HG02973 (cell line): ENCODE results near the gene NEK8.
"Not testable (repeated sequence)": the region's sequence is repeated elsewhere in the genome, so short reads cannot be mapped to it uniquely, and the experiment has no call there.

Source experiments
- ATAC-seq: cut with Tn5 transposase; IDR thresholded peaks from one replicate; pipeline ENCODE4 v1.9.1; 2021; ENCODE audit warnings: moderate library complexity; ENCODE audit not compliant: unreplicated experiment

Gene NEK8

GRCh38 chr17:28707339-28707720 is 21.3 kb upstream of the NEK8 start:
- ATAC-seq = no peak

DNA sequence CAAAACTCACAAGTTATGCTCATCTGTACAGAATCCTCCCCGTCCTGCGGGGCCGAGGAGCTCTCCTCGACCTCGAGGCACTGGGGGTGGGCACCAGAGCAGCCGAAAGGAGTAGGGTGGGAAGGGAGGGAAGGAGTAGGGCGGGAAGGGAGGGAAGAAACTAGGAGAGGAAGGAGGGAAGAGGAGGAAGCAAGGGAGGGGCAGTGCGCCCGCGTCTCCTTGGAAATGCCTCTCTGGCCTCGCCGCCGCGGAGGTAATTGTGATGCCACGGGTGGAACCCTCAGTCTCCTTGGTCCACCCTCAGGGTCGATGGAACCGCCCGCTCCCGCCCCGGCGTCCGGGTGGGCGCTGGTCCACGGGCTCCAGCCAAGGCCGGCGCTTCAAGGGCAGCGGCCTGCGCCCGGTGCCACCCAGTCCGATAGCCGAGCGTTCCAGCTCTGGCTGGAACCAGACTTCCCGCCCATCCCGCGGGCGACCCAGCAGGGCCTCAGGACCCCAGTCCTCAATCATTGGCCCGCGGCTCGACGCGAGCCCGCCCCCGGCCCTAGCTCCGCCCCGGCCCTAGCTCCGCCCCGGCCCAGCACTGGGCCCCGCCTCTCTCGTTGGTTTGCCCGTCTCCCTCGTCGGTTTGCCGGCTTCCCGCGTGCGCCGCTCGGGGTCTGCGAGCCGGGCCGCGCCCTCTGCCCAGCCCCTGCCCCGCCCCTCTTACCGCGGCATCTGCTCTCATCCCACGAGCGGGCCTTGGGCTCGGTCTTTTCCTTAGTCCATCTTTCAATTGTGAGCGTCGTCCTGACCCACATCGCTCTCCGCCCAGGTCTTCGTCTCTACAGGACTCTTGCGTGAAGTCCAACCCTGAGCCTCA is 17.5 kb upstream of the NEK8 start:
- peak; percentile 52 for ATAC-seq

DNA sequence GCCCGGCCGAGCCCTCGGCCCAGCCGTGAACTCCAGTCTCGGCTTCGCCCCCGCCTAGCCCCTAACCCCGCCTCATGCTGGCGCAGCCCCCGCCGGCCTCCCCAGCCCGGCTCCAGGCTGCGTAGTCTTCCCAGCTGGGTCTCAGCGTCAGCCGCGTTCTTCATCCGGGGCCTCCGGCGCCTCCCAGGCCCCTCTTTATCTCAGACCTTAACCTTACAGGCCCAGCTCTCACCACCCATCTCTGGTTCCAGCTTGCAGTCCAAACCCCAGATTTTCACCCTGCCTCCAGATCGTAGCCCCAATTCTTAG is 16.9 kb upstream of the NEK8 start, which contains the start of gene PROCA1:
Gene PROCA1, minus strand, starts transcription at position 166 of the 309 bp plus-strand sequence. CDS start 228 bp downstream, outside the sequence.
- ATAC-seq = peak; percentile 23

DNA sequence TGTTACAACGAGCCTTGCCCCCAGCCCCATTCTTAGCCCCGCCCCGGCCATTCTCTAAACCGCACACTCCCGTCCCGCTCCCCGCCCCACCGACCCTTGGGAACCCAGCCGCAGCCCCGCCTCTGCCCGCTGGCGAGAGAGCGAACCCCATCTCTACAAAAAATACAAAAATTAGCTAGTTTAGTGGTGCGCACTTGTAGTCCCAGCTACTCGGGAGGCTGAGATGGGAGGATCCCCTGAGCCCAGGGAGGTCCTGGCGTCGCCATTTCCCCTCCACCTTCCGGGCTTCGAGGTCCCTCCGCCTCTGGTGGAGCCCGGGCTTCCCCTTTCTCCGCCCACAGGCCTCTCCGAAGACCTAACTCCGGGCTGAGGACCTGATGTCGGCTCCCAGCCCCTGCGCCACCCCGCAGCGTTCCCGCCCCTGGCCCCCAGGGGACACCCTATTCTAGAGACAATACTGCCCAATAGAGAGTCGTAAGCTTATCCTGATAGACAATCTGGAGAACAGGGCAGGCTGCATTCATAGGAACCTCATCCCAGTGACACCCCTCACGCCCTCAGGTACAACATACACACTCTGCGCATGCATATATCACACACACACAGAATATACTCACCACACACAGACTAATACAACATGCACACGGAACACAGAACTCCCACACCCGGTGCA is 16.4 kb upstream of the NEK8 start:
- peak; percentile 34 for ATAC-seq

DNA sequence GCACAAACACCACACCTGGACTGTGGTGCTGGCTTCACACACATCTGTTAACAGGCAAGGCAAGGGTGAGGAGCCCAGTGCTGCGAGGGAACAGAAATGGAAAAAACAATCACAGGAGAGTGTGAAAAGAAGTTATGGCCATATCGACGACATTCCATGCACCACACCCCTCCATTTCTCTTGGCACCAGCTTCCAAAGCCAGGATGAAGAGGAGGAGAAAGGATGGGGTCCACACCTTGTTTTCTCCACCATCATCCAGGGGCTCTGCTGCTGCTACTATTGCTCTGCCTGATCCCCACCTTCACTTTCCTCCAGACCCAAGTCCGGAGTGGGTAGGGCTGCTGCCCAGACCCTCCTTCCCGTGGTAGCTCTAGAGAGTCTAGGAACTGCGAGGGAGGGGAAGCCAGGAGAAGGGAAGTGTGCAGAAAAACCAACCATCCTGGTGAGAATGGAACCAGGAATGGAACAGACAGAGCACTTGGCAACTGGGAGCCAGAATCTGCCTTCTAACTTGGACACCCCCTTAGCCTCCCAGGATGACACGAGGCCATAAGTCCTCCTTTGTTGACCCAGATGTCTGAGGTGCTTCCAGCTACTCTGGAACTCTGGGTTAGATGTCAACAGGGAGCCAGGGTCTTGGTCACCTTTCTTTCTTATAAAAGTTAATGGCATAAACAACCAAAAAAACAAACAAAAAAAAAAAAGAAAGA is 15.7 kb upstream of the NEK8 start:
- no peak for ATAC-seq

DNA sequence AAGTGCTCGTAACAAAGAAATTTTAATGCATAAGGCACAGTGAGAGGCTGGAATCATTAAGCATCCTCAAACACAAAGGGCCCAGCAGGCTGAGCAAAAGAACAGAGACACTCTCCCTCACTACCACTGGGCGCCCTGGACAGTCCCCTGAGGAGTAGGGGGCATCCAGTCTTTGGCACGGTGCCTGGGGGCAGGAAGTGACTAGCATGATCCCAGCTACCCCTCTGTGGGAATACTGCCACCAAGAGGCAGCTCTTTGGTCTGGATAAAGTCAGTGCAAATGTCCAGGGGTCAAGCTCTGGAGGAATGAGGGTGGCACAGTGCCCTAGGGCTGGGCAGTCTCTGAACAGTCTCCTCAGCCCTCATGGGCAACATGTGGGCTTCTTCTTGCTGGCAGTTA is 14.3 kb upstream of the NEK8 start:
- no peak for ATAC-seq

GRCh38 chr17:28715217-28715616 is 13.4 kb upstream of the NEK8 start:
- no peak for ATAC-seq

- ATAC-seq = no peak
Observed at GRCh38 chr17:28716740-28717577, 11.6 kb upstream of the NEK8 start.

- no peak for ATAC-seq
Observed at GRCh38 chr17:28717578-28718332, 10.8 kb upstream of the NEK8 start, which contains the start of gene RAB34. Gene RAB34, minus strand, starts transcription at chr17:28717868. Its CDS starts 602 bp downstream, at chr17:28717266.

DNA sequence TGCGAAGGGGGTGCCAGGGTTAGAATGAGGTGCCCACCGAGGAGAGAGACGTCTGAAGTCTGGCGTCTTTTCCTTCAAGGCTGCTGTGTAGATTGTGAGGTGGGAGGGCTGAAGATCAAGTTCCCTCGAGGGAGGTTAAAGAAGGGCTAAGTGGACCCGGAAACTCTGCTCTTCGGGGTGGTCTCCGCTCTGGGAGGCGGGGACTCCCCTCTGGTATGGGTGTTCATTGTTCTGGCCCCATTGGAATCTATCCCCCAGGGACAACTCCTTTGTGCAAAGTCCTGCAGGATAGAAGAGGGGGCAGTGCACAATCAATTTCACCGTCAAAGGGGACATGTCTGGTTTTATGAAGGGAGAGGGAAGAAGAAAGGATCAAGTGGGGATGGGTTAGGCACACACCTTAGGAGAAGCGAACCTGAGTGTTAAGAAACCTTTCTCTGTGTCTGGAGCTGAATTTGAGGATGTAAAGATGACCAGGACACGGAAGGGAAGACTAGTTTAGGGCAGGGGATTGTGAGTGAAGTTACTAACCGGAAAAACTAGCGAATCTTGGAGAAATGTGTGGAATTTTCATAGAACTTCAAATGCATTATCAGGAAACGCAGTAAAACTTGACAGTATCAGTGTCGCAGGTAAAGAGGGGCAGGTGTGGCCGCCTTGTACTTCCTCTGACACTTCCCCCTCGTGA is 10.1 kb upstream of the NEK8 start:
- ATAC-seq = no peak

DNA sequence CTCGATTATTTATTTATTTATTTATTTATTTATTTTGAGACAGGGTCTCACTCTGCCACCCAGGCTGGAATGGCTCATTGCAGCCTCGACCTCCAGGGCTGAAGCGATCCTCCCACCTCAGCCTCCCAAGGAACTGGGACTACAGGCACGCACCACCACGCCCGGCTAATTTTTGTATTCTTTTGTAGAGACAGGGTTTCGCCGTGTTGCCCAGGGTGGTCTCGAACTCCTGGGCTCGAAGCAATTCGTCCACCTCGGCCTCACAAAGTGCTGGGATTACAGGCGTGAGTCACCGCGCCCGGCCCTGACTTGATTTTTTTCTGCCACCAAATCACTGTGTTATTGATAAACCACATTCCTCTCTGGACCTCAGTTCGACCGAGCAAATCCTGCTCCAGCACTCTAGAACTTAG is 9.6 kb upstream of the NEK8 start:
- no peak for ATAC-seq

GRCh38 chr17:28720247-28720996 is 8.2 kb upstream of the NEK8 start:
- ATAC-seq = no peak

GRCh38 chr17:28720997-28721329 is 7.6 kb upstream of the NEK8 start:
- not testable (repeated sequence) for ATAC-seq

DNA sequence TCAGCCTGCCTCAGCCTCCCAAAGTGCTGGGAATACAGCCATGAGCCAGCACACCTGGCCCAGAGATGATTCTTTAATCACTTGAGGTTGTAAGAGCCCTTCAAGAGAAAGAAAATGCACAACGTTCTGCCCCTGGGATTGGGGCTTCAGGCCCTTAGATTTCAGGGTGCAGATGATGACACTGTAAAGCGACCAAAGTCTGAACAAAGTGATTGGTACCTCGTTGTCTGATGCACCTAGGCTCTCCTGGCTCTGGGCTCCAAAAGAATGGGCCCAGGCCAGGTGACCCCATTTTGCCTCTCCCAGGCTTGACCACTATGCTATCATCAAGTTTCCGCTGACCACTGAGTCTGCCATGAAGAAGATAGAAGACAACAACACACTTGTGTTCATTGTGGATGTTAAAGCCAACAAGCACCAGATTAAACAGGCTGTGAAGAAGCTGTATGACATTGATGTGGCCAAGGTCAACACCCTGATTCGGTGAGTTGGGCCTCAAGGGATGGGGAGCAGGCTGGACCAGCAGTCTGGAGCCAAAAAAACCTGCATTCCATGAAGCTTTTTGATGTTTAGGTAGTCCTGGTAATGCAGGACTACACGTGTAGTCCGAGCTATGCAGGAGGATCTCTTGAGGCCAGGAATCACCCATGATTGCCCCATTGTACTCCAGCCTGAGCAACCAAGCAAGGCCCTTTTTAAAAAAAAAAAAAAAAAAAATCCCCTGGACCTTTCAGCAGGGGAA is 6.0 kb upstream of the NEK8 start:
- ATAC-seq = no peak

DNA sequence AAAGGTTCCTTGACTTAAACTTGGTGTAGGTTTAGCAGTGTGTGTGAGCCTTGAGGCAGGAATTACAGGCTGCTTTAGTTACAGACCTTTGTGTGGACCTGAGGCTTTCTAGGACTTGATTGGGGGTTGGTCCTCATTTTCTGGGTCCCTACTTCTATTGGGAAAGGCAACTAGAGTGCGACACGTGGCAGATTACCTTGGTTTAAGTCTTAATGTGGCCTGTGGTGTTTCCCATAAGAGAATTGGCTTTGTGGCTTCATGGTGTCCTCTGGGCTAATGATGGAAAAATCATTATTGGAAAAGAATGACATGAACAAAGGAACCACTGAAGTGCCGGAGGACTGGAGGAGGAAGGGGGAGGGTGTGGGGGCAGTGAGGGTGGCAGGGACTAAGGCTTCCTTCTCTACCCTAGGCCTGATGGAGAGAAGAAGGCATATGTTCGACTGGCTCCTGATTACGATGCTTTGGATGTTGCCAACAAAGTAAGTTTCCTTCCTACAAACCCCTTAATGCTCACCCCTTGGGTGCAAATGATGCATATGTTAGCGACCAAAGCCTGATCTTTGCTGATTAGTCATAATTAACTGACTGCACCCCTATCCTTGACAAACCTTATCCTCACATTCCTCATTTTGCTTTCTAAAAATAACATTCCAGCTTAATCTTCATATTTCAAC is 5.3 kb upstream of the NEK8 start:
- no peak for ATAC-seq

DNA sequence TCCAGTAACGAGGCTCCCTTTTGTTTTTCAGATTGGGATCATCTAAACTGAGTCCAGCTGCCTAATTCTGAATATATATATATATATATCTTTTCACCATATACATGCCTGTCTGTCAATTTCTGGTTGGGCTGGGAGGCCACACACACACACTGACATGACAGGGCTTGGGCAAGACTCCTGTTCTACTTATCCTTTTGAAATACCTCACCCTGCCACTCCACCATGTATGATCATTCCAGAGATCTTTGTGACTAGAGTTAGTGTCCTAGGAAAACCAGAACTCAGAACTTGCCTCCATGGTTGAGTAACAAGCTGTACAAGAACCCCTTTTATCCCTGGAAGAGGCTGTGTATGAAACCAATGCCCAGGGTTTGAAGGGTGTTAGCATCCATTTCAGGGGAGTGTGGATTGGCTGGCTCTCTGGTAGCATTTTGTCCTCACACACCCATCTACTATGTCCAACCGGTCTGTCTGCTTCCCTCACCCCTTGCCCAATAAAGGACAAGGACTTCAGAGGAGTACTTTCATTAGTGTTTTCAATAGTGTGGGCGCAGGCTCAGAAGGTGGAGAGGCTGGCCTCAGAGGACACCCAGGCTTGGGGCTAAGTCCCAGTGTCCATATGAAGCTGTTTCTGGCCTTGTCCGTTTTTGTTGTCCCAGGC is 4.6 kb upstream of the NEK8 start:
- not testable (repeated sequence) for ATAC-seq

- no peak for ATAC-seq
Observed at GRCh38 chr17:28724500-28725165, 4.0 kb upstream of the NEK8 start.
